ENCODE results near the gene HLA-DMB.

GRCh38 chr6:32971242-32971580 lies 30.4 kb upstream of the HLA-DMB start:
- no peak for TF ChIP-seq CTCF (conservative IDR thresholded peaks at IDR 0.05 in 1 of 2, IDR thresholded peaks at IDR 0.05 in 1 of 2; ENCODE audit: low read depth in 1 of 2, low read length in 2 of 2)
- no peak for TF ChIP-seq EZH2 (IDR thresholded peaks at IDR 0.05; ENCODE audit: low read length, missing control alignments)

Data from fibroblast of lung (primary cell).